Type B pancreatic cell (in vitro differentiated cells): ENCODE measurements around the gene ABCA9. TPM values are rescaled to one million over a fixed set of nuclear protein-coding genes. Genes with fewer than 3 reads are reported as not detected.

Source experiments
- DNase-seq: peaks from one replicate; pipeline ENCODE4 v3.0.0; 2021; ENCODE audit warnings: mixed read lengths; ENCODE audit not compliant: unreplicated experiment; ENCODE audit errors: extremely low spot score
- H3K27ac Mint-ChIP-seq: 2 replicates; pipeline ENCODE4 v1.8.0; 2021; ENCODE audit warnings: mild to moderate bottlenecking, mixed read lengths
- H3K27me3 Mint-ChIP-seq: 2 replicates; pipeline ENCODE4 v1.8.0; 2021; ENCODE audit warnings: mixed read lengths
- H3K36me3 Mint-ChIP-seq: 2 replicates; pipeline ENCODE4 v1.8.0; 2021; ENCODE audit warnings: mixed read lengths
- H3K4me1 Mint-ChIP-seq: one replicate; pipeline ENCODE4 v1.8.0; 2021; ENCODE audit warnings: mixed read lengths; ENCODE audit not compliant: unreplicated experiment
- H3K4me3 Mint-ChIP-seq: 2 replicates; pipeline ENCODE4 v1.8.0; 2021; ENCODE audit warnings: mild to moderate bottlenecking, mixed read lengths
- H3K9me3 Mint-ChIP-seq: 2 replicates; pipeline ENCODE4 v1.8.0; 2021; ENCODE audit warnings: mixed read lengths
- CTCF ChIP-seq: fragments of 200-600 bp; sonication (generic); conservative IDR thresholded peaks from 2 replicates; pipeline ENCODE4 v1.5.0; 2021; ENCODE audit warnings: antibody characterized with exemption, mild to moderate bottlenecking
- total RNA-seq: library from RNA; stranded (reverse); gene quantifications from 2 replicates; pipeline ENCODE4 v1.2.1, GENCODE V29; 2021; ENCODE audit warnings: low replicate concordance

Gene ABCA9
- total RNA-seq, 1 donor from 2014 or later: 5.0 TPM

- Mint-ChIP-seq H3K27ac (no peak overlapping the region), H3K27me3 (peaks cover 3% of the 10 kb centered on the region), H3K36me3 (no peaks in the 10 kb centered on the region), H3K4me3 (no peak overlapping the region), H3K4me1 (peaks cover 6% of the 10 kb centered on the region), H3K9me3 (no peaks in the 10 kb centered on the region)
- DNase-seq: no peak
- no peak for TF ChIP-seq CTCF
Measured at GRCh38 chr17:68981288-68981687, 79.4 kb downstream of the ABCA9 start.

DNA sequence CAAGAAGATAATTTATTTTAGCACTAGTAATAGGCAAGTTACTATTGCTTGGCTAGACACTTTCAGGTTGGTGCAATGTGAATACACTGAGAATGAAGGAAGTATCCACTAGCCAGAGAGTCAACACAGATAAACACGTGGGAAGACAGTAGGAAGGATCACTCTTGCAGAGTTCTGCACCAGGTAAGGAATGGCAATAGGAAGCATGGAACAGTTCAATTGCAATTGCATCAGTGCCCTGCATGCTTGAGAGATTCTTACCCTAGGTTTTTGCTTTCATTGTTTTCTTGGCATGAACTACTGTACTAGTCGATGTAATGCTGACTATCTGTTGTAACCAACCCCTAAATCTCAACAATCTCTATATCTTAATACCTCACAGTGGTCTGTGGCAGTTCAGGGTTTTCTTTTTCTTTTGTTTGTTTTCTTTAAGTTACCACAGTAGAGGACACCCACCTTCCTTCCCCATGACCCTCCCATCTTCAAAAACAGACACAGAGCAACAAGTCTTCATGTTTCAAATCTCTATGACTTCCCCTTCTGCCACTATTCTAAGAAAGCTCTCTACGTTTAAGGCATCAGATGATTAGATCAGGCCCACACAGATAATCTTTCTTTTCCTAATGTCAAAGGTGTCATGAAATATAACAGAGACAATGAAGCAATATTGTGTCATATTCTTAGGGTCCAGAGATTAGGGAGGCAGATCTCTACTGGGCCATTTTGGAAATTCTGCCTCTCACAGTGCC is 87.5 kb downstream of the ABCA9 start:
- H3K27me3 Mint-ChIP-seq: peaks cover 3% of the 10 kb centered on the region
- H3K4me3 Mint-ChIP-seq: no peak overlapping the region
- no peak for DNase-seq
- TF ChIP-seq CTCF: no peak
- H3K36me3 Mint-ChIP-seq: no peaks in the 10 kb centered on the region
- peaks cover 8% of the 10 kb centered on the region for H3K4me1 Mint-ChIP-seq
- no peak overlapping the region for H3K27ac Mint-ChIP-seq
- H3K9me3 Mint-ChIP-seq: no peaks in the 10 kb centered on the region

DNA sequence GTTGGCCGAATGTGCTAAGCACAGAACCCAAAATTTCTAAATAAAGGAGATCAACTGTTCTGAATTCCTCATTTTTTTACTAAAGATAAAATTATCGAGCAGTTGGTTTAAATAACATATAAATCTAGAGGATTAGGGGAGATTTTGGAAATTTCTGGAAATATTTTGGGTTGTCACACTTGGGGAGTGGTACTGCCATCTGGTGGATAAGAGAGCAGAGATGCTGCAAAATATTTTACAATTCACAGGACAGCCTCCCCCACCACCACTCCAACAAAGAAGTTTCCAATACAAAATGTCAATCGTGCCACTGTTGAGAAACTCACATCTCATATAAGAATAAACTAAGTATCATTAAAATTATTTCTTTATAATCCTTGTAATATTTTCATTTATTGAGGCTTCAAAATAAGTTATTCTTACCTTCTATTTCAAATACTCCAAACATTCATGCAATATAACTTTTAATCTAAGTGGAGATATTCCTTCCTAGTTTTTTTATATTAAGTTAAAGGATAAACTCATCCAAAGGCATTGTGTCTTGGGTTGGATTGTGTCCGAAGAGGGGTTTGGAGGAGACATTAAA is 88.5 kb downstream of the ABCA9 start:
- H3K36me3 Mint-ChIP-seq: no peaks in the 10 kb centered on the region
- peaks cover 8% of the 10 kb centered on the region for H3K4me1 Mint-ChIP-seq
- H3K27ac Mint-ChIP-seq: no peak overlapping the region
- no peaks in the 10 kb centered on the region for H3K9me3 Mint-ChIP-seq
- peak; percentile 84 for TF ChIP-seq CTCF
- no peak overlapping the region for H3K4me3 Mint-ChIP-seq
- H3K27me3 Mint-ChIP-seq: peaks cover 3% of the 10 kb centered on the region
- no peak for DNase-seq

GRCh38 chr17:68969101-68969500 is 91.6 kb downstream of the ABCA9 start:
- H3K9me3 Mint-ChIP-seq: no peaks in the 10 kb centered on the region
- H3K27me3 Mint-ChIP-seq: peaks cover 3% of the 10 kb centered on the region
- H3K4me3 Mint-ChIP-seq: no peak overlapping the region
- no peak overlapping the region for H3K27ac Mint-ChIP-seq
- no peak for DNase-seq
- H3K4me1 Mint-ChIP-seq: peaks cover 8% of the 10 kb centered on the region
- no peak for TF ChIP-seq CTCF
- no peaks in the 10 kb centered on the region for H3K36me3 Mint-ChIP-seq

GRCh38 chr17:68963958-68964357 is 96.8 kb downstream of the ABCA9 start:
- Mint-ChIP-seq H3K27me3 (peaks cover 3% of the 10 kb centered on the region), H3K27ac (no peak overlapping the region), H3K36me3 (no peaks in the 10 kb centered on the region), H3K4me3 (no peak overlapping the region), H3K9me3 (no peaks in the 10 kb centered on the region), H3K4me1 (no peaks in the 10 kb centered on the region)
- DNase-seq: no peak
- TF ChIP-seq CTCF: no peak
